CD4-positive, alpha-beta T cell treated with Interleukin-17A for 1 hour (primary cell): ENCODE results near the gene TAMM41.
"Not testable (repeated sequence)": the region's sequence is repeated elsewhere in the genome, so short reads cannot be mapped to it uniquely, and the experiment has no call there.

Experiments
- DNase-seq: peaks from one replicate; pipeline ENCODE4 v3.0.0-alpha.2; 2020

TAMM41 gene

GRCh38 chr3:11759996-11760395 is 86.7 kb downstream of the TAMM41 start:
- no peak for DNase-seq

GRCh38 chr3:11757929-11758328 is 88.8 kb downstream of the TAMM41 start:
- no peak for DNase-seq

- no peak for DNase-seq
Measured at GRCh38 chr3:11757441-11757875, 89.2 kb downstream of the TAMM41 start.

- DNase-seq = no peak
Measured at GRCh38 chr3:11755276-11755675, 91.4 kb downstream of the TAMM41 start.

- DNase-seq = not testable (repeated sequence)
Measured at GRCh38 chr3:11752254-11752653, 94.4 kb downstream of the TAMM41 start.

- not testable (repeated sequence) for DNase-seq
Measured at GRCh38 chr3:11748306-11748705, 98.4 kb downstream of the TAMM41 start.
